HPDE6-E6E7 (cell line): ENCODE data around the gene DCXR.

ENCODE experiments used
- DNase-seq: peaks from one replicate; pipeline ENCODE4 v3.0.0; 2011; ENCODE audit warnings: missing footprints; ENCODE audit errors: extremely low spot score

DCXR gene

DNA sequence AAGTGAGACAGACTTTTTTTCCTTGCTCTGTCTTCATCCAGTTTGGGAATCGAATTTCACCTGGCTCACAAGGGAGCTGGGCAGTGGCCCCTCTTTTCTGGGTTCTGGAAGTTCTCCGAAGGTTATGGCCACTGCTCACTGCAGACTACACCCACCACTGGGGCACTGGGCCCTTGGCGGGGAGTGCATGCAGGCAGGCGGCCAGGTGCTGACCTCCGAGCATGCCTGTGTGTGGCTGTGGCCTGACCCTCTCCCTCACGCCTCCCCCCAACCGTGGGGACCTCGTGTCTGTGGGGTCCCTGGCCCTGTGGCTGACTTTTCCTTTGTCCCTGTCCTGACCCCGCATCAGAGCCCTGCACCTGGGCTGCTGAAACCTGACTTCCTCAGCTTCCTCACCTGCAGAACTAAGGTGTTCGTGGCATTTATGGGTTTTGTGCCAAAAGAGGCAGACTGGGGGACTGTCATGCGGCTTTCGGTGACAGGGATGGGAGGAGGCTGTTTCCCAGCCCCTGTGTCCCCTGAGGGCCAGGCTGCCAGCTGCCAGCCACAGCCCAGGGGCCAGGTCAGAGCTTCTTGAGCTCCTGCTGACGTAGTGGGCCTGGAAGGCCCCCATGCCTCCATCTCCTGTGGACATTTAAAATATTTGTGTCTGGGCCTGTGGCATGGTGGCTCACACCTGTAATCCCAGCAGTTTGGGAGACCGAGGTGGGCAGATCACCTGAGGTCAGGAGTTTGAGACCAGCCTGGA, 38.6 kb downstream of the DCXR start:
- DNase-seq, result no peak

DNA sequence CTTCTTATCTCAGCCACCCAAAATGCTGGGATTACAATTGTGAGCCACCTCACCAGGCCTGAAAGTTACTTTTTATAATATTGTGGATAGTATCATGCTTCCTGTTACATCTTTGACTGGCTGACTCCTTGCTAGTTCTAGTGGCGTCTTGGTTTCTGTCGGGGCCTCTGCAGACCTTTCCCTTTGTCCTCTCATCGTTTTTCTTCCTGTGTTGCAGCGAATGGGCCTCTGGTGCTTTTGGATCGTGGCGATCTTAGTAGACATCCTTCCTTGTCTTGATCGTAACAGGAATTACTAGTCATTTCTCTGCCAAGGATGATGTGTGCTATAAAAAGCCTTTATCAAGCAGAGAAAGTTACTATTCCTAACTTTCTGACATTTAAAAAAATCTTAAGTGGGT, 39.3 kb downstream of the DCXR start:
- DNase-seq, result no peak

DNA sequence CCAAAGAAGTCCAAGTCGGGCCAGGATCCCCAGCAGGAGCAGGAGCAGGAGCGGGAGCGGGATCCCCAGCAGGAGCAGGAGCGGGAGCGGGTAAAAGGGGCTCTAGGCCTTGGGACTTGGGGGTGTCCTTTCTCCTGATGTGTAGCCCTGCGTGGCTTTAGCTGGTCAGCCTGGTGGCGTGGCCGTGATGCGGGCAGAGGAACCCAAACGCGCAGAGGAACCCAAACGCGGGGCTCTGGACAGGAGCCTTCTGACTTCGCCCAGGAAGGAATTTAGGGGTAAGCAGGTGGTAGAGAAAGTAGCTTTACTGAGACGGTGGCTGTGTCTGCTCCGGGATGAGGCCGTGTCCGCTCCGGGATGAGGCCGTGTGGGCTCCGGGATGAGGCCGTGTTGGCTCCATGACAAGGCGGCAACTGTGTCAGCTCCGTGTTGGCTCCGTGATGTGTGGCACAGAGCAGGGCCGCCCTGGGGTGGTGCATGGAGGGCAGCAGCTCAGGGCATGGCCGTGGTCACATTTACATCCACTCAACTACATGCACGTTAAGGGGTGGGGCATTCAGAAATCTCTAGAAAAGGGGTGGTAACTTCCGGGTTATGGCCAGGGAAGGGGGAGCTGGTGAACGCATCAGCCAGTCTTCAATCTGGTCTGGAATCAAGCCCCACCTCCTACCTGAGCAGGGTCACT, 40.6 kb downstream of the DCXR start:
- DNase-seq, result no peak

DNA sequence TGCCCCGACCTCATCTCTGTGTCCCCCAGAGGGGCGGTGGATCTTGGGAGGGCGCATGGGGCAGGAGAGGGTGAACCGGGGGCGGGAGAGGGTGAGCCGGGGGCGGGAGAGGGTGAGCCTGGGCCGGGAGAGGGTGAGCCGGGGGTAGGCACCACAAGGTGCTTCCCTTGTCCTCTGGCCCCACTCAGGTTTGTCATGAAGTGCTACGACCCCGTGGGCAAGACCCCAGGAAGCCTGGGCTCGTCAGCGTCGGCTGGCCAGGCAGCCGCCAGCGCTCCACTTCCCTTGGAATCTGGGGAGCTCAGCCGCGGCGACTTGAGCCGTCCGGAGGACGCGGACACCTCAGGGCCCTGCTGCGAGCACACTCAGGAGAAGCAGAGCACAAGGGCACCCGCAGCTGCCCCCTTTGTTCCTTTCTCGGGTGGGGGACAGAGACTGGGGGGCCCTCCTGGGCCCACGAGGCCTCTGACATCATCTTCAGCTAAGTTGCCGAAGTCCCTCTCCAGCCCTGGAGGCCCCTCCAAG, 41.2 kb downstream of the DCXR start:
- DNase-seq, result no peak

DNA sequence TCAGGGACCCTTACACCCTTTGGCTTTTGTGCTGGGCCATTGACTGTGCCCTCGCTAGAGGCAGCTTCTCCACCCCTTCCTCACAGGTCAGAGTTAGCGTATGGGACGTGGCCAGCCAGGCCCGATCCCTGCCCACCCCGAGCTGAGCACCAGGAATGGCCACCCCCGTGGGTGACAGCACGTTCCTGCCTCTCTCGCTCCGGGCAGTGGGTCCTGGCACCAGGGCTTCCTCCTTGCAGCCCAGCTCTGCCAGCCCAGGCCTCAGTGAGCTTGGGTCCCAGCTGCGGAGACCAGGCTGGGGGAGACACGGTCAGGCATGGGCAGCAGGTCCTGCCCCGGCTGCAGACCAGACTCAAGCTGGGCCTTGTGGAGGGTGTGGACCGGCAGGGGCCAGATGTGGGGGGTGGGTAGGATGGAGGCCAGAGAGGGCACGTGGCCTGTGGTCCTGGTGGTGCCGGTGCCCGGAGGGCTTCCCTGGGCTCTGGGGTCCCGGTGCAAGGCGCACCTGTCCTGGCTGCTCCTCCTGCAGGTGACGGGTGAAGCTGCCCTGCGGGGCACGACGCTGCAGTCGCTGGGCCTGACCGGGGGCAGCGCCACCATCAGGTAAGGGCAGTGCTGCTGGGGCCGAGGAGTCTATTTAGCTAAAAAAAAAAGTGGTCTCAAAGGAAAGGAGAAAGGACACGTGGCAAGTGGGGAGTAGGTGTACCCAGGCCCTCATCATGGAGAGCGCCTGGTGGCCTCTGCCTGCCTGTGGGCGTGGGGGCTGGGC, 41.9 kb downstream of the DCXR start:
- no peak for DNase-seq

DNA sequence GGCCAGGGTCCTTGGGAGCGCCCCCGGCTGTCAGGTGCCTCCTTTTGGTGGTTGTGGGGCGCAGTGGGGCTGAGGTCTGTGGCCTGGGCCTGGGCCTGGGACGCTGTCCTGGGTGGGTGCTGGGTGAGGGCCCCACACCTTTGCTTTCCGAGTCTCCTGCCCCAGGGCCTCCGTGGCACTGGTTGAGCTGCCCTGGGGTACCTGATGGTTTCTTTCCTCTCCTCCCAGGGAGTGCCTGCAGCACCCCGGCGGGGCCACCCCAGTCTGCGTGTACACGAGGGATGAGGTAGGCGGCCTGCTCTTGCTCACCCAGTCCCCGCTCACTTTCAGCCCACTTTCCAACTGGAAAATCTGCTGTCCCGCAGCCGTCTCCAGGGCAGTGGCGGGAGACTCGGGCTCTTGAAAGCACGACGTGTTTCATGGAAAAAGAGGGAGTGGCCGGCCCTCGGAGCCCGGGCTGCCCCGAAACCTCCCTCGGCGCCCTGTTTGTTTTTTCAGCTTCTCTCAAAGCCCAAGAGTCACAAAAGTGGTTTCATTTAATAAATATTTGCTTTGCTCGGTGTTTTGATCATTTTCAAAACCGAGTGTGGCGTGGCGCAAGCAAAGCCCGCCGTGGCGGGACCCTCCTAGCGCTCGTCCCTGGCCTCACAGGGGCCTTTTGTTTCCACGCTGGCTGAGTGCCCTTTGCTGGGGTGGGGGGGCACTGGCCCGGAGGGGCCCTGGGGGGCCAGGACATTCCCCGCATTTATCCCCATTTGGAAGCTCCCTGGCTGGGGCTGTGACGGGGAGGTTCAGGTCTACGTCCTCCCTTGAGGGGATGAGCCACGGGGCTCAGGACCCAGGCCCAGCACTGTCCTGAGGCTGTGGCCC, 42.7 kb downstream of the DCXR start:
- no peak for DNase-seq

DNA sequence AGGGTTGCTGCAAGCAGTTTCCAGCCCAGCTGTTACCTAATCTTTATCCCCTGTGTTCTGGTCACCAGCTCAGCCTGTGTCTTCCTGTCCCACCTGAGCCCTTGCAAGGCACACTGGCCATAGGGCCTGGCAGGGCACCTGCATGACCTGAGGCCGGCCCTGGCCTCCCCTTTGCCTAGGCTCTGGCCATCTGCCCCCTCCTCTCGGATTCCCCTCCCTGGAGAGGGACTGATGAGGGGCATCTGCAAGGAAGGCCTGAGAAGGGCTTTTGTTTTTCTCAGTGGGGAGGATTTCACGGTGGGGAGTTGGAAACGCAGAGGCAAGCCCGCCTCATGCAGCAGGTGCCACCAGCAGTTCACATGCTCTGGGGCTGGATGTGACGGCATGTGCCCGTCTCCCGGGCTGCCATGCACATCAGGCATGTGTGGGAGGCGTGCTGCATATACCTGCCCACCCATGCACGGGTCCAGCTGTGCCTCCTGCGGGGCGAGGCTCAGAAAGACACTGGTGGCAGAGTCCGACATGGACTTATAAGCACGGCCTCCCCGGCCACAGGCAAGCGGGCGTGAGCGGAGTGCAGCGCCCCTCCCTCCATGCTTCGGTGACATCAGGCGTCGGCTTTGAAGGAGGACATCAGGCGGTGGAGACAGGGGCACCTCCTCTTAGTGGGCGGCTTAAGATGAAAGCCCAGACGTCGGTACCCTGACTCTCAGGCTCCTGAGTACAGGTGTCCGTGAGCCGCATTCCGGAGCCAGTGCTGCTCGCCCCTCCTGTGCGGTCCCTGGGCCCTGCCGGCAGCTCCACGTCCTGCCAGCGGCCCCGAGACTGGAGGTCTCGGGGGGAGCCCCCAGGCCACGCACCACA, 43.5 kb downstream of the DCXR start:
- DNase-seq, result no peak

DNA sequence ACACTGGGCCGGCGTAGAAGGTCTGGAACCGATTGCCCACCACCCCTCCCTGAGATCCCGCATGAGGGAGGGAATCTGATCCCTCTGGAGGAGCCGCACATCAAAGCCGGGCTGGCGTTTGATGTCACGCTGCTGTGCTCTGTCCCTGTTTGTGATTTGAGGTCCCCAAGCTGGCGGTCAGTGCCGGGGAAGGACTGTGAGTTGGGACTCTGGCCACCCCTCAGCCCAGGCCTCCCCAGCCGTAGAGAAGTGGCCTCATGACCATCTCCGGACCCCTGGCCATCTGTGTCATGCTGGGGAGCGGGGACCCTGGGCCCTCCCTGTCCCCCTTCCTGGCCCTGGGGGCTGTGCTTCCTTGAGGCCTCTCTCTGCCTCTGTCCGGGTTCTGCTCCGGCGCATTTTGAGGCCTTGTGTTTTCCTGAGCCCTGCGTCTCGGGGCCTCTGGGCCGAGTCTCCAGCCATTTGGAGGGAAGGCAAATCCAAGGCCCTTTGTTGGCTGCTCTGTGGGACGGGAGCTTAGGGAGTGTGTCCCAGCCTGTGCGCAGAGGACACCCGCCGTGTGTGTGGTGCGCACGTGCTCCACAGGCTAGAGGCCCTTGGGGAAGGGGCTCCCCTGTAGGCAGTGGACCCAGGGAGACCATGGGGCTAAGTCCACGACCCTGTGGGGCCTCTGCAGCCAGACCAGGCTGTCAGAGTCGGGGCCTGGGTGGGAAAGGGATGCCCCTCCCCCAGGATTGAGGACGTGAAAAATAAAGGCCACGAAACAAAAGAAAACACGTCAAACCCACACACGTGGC, 45.0 kb downstream of the DCXR start:
- DNase-seq, result no peak

DNA sequence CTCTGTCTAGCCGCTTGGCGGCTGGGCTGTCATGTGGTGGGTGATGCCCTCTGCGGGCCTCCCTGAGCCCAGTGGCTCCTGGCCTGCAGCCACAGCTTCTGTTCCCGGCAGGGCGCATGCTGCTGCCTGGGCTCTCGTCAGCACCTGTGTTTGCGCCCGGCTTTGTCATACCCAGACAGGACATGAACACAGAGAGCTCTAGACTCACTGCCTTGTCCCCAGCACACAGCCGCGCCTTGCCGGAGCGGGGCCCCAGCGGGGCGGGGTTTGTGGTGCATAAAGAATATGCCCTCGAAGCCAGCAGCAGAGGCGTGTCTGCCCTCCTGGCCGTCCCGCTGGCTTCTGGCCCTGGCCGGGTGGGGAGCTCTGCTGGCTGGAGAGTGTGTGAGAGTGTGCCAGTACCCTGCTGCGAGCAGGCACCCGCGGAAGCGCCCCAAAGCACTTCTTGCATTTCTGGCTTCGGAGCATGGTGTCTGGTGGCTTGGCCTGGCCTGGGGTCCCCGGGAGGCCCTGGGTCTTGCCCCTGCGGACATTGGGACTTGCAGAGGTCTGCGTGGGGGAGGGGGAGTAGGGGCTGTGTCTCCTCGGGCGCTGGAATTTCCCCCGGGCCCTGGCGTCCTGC, 45.7 kb downstream of the DCXR start:
- DNase-seq, result peak; percentile 80

DNA sequence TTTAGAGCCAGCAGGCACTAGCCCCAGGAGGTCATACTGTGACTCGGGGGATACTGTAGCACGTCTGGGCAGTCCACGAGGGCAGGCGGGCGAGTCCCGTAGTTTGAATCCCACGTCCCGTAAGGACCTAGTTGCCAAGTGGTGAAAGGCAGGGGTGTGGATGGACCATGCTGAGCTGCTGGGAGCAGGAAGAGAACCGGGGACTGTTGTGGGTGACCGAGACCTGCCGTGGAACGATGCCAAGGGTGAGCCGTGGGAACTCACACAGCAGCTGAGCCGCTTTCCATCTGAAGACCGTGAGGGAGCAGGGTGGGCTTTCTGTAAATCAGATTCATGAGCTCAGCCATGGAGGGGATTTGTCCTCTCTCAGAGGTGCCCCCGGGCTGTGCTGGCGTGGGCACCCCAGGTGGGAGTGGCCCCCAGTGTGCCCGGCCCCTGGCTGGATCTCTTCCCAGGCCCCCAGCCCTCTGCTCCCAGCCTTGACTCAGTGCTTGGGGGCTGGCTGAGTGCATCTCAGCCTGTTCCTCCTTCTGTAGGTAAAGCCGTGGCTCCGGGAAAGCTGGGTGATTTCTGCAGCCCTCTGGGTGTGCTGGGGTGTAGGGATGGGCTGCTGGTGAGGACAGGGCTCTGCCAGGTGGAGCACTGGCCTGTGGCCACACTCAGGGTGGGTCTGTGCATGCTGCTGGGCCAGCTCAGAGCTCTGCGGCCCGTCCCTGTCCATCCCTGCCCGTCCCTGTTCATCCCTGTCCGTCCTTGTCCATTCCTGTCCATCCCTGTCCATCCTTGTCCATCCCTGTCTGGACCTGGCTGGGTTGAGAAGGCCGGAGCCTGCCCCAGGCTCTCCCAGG, 46.4 kb downstream of the DCXR start:
- peak; percentile 56 for DNase-seq

DNA sequence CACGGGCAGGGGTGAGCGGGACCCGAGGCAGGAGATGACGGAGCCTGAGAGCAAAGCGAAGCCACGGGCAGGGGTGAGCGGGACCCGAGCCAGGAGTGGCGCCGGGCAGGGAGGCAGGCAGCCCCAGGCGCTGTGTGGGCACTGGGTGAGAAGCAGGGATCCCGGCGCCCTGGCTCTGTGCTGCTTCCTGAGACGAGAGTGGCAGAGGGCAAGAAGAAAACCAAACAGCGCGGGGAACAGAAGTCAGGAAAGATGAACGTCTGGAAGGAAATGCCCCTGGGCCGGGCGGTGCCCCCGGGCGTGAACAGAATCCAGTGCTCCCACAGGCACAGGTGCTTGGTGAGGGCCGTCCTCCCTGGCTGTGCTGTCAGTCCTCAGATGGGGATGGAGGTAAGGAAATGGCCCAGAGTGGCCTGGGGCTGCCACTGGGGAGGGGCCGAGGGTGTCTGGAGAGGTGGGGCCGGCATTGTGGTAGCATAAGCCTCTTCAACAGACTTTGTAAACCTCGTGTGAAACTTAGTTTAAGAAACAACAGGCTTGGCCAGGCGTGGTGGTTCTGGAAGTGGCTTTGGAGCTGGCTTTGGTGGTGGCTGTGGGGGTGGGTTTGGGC, 50.2 kb downstream of the DCXR start:
- DNase-seq, result no peak

DNA sequence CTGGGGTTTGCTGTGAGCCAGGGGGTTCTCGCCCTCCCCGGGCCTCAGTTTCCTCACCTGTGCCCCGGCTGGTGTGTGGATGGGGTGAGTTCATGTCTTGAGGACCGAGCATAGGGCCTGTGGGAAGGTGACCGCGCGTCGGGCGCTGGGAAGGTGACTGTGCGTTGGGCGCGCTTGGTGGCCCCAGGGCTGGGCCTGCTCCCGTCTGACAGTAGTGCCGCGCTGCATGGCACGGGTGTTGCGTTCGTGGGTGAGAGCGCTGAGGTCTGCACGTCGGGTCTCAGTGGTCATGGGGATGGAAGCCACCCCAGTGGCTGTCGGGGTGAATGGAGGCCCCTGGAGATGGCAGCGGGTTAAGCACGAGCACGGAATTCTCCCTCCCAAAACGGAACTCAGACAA, 50.9 kb downstream of the DCXR start:
- no peak for DNase-seq
